PC-9 (cell line): Measurements from ENCODE around the gene PALM. TPM values are rescaled to one million over a fixed set of nuclear protein-coding genes. Genes with fewer than 3 reads are reported as not detected.

Source experiments
- BruUV-seq: library from RNA; stranded (reverse); fragments of 400-500 nt; replicated peaks from 2 replicates; lab custom pipeline; 2021; lab: Mats Ljungman, UMichigan
- CTCF ChIA-PET: fragments of 300-600 bp; sonication (Branson Sonifier 250); formaldehyde crosslinking; loops from one replicate; lab custom pipeline; 2022; ENCODE audit warnings: antibody characterized with exemption; lab: Charles Lee
- POLR2A ChIA-PET: fragments of 300-600 bp; sonication (Branson Sonifier 250); formaldehyde crosslinking; loops from one replicate; lab custom pipeline; 2022; ENCODE audit warnings: antibody characterized with exemption; ENCODE audit not compliant: unreplicated experiment; lab: Charles Lee
- DNase-seq, 2 experiments: peaks; one replicate each; pipeline versions ENCODE4 v3.0.0 to v3.0.0-alpha.2; 2015 to 2022; ENCODE audit warnings: mixed read lengths in 1 of 2
- H2AFZ ChIP-seq: fragments of 200-600 bp; sonication (generic); 2 replicates; pipeline ENCODE4 v1.8.1; 2017; ENCODE audit warnings: antibody characterized with exemption
- H3F3A ChIP-seq: fragments of 200-600 bp; sonication (generic); 2 replicates; pipeline ENCODE4 v1.8.1; 2017; ENCODE audit warnings: antibody characterized with exemption, mild to moderate bottlenecking, low read depth; ENCODE audit not compliant: insufficient read depth
- H3K27ac ChIP-seq: fragments of 200-600 bp; sonication (generic); 2 replicates; pipeline ENCODE4 v1.6.1; 2016; ENCODE audit warnings: mixed run types
- H3K27me3 ChIP-seq: fragments of 200-600 bp; sonication (generic); 2 replicates; pipeline ENCODE4 v1.6.1; 2016; ENCODE audit warnings: low read depth, mixed run types; ENCODE audit not compliant: insufficient read depth
- H3K36me3 ChIP-seq: fragments of 200-600 bp; sonication (generic); 2 replicates; pipeline ENCODE4 v1.6.1; 2016; ENCODE audit warnings: low read depth, mixed run types
- H3K4me1 ChIP-seq: fragments of 200-600 bp; sonication (generic); replicated peaks from 2 replicates; pipeline ENCODE4 v1.6.1; 2016; ENCODE audit warnings: mixed run types; ENCODE audit not compliant: insufficient read depth
- H3K4me2 ChIP-seq: fragments of 200-600 bp; sonication (generic); 2 replicates; pipeline ENCODE4 v1.6.1; 2017; ENCODE audit warnings: mixed run types
- H3K4me3 ChIP-seq: fragments of 200-600 bp; sonication (generic); 2 replicates; pipeline ENCODE4 v1.6.1; 2016; ENCODE audit warnings: mixed run types
- H3K79me2 ChIP-seq: fragments of 200-600 bp; sonication (generic); 2 replicates; pipeline ENCODE4 v1.6.1; 2017; ENCODE audit warnings: low read depth, mixed run types
- H3K9me2 ChIP-seq: fragments of 200-600 bp; sonication (generic); 2 replicates; pipeline ENCODE4 v1.8.1; 2017; ENCODE audit warnings: mild to moderate bottlenecking; ENCODE audit not compliant: insufficient read depth
- H3K9me3 ChIP-seq: fragments of 200-600 bp; sonication (generic); 2 replicates; pipeline ENCODE4 v1.8.1; 2016; ENCODE audit warnings: low read depth; ENCODE audit not compliant: insufficient read depth
- H4K20me1 ChIP-seq: fragments of 200-600 bp; sonication (generic); 2 replicates; pipeline ENCODE4 v1.8.1; 2017; ENCODE audit not compliant: insufficient read depth
- EZH2 ChIP-seq: fragments of 200-600 bp; sonication (generic); IDR thresholded peaks from 2 replicates; pipeline ENCODE4 v1.8.0; 2017; ENCODE audit warnings: antibody characterized with exemption, low read depth
- intact Hi-C: fragments of 100-400 bp; cut with micrococcal nuclease; formaldehyde crosslinking; loops from one replicate; pipeline ENCODE4 v1.10.0; 2022; ENCODE audit not compliant: unreplicated experiment
- total RNA-seq: library from RNA; stranded (reverse); gene quantifications from 2 replicates; pipeline ENCODE4 v1.2.3, GENCODE V29; 2021
- TF ChIP-seq, protein P1 (sequence below): fragments of 200-600 bp; sonication (generic); conservative IDR thresholded peaks from 2 replicates; pipeline ENCODE4 v1.6.1; 2017; ENCODE audit warnings: mixed run types, antibody characterized with exemption, mild to moderate bottlenecking, moderate library complexity

The PALM gene
- total RNA-seq, 1 experiment from 2014 or later: 1.8 TPM

DNA sequence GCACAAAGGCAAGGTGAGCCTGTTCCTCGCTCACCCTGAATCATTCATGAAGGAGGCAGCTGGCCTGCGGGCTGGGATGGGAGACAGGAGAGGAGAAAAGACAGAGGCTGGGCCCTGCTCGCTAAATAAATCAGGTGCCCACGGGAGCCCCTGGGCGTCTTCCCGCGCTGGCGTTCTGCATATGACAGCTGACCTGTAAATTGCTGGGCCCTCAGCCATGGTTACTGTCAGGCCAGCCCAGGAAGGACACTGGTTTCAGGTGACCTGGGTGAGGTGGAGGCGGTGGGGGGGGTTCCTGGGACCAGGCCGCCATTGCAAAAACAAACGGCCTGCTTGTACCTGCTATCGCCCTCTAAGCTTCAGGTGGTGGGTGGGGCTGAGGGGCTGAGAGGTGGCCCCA is 85.1 kb downstream of the PALM start:
- intact Hi-C loops: no loop called here
- Histone ChIP-seq H3K36me3 (no peaks in the 10 kb centered on the region), H3F3A (0 out of 2 replicates have a peak, but pooled peaks cover 8% of the 10 kb centered on the region), H4K20me1 (peaks cover 9% of the 10 kb centered on the region), H2AFZ (no peak overlapping the region), H3K79me2 (peaks cover 10% of the 10 kb centered on the region), H3K27ac (no peak overlapping the region), H3K4me1 (no peaks in the 10 kb centered on the region), H3K4me2 (no peak overlapping the region), H3K4me3 (no peak overlapping the region), H3K27me3 (no peaks in the 10 kb centered on the region), H3K9me2 (no peaks in the 10 kb centered on the region), H3K9me3 (no peaks in the 10 kb centered on the region)
- TF ChIP-seq EZH2: no peak
- TF ChIP-seq, protein P1, sequence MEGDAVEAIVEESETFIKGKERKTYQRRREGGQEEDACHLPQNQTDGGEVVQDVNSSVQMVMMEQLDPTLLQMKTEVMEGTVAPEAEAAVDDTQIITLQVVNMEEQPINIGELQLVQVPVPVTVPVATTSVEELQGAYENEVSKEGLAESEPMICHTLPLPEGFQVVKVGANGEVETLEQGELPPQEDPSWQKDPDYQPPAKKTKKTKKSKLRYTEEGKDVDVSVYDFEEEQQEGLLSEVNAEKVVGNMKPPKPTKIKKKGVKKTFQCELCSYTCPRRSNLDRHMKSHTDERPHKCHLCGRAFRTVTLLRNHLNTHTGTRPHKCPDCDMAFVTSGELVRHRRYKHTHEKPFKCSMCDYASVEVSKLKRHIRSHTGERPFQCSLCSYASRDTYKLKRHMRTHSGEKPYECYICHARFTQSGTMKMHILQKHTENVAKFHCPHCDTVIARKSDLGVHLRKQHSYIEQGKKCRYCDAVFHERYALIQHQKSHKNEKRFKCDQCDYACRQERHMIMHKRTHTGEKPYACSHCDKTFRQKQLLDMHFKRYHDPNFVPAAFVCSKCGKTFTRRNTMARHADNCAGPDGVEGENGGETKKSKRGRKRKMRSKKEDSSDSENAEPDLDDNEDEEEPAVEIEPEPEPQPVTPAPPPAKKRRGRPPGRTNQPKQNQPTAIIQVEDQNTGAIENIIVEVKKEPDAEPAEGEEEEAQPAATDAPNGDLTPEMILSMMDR: no peak
- CTCF ChIA-PET: interaction anchor here (0.6 kb wide), 1 partner anchor 66 kb away, joined by 5 read pairs; no protein-coding TSS in a partner anchor
- no peak for DNase-seq
- POLR2A ChIA-PET: interaction anchor here (0.5 kb wide), 1 partner anchor 202 kb away, joined by 4 read pairs; no protein-coding TSS in a partner anchor
- no TSS peak for BruUV-seq

DNA sequence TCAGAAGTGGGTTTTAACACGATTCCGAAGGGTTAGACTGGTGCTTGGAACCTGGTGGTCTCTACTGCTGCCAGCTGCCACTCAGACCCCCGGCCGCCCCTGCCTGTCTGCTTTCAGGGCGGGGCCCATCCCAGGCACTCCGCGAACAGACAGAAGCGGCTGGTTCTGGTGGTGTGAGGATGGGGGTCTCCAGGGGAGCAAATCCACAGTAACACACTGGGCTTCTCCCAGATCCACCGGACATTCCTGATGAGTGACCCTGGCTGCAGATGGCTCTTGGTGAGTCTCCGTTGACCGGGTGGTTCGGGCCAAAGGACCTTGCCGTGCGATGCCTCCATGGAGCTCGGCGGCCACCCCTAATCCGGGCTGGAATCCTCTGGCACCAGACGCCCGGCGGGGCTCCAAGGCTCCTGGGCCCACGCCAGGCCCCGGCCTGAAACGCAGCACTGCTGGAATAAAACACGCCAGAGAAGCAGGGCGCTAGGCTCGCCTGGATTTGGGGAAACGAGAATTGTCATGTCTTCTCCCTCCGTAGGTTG is 86.4 kb downstream of the PALM start:
- intact Hi-C loops: no loop called here
- BruUV-seq: no TSS peak
- Histone ChIP-seq H3K9me3 (no peaks in the 10 kb centered on the region), H4K20me1 (peaks cover 22% of the 10 kb centered on the region), H3K27ac (no peak overlapping the region), H3K4me2 (no peak overlapping the region), H3K27me3 (no peaks in the 10 kb centered on the region), H3F3A (peaks cover 18% of the 10 kb centered on the region; the same call in 1 of the 2 replicates), H3K9me2 (no peaks in the 10 kb centered on the region), H3K4me3 (no peak overlapping the region), H3K36me3 (no peaks in the 10 kb centered on the region), H2AFZ (no peak overlapping the region), H3K4me1 (peaks cover 10% of the 10 kb centered on the region), H3K79me2 (peaks cover 23% of the 10 kb centered on the region)
- ChIA-PET CTCF (no interaction called here), POLR2A (no interaction called here)
- no peak for DNase-seq
- TF ChIP-seq EZH2: no peak
- TF ChIP-seq, protein P1: no peak

DNA sequence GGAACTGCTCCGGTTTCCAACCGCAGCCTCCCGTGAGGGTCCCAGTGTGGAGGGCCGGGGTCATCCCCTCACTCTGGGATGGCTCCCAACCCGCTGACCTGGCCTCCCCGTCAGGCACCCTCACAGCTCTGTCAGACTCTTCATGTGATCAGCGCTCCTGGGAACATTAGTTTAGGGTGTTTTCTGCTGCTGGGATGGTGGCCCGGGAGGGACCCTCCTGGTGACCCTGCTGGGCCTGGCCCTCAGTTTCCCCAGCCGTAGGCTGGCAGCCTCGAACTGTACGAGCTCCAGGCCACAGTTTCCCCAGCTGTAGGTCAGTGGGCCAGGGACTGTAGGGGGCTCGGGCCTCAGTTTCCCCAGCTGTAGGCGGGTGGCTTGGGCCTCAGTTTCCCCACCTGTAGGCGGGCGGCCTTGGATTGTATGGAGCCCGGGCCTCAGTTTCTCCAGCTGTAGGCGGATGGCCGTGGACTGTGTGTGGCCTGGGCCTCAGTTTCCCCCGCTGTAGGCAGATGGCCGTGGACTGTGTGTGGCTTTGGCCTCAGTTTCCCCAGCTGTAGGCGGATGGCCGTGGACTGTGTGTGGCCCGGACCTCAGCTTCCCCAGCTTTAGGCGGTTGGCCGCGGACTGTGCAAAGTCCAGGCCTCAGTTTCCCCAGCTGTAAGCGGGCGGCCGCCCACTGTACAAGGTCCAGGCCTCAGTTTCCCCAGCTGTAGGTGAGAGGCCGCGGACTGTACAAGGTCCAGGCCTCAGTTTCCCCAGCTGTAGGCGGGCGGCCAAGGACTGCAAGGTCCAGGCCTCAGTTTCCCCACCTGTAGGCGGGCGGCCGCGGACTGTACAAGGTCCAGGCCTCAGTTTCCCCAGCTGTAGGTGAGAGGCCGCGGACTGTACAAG is 87.2 kb downstream of the PALM start:
- peaks cover 18% of the 10 kb centered on the region for H3K4me1 ChIP-seq
- no peaks in the 10 kb centered on the region for H3K27me3 ChIP-seq
- BruUV-seq: no TSS peak
- TF ChIP-seq, protein P1: no peak
- no peak for TF ChIP-seq EZH2
- peaks cover 30% of the 10 kb centered on the region for H4K20me1 ChIP-seq
- peaks cover 24% of the 10 kb centered on the region; the same call in 1 of the 2 replicates for H3F3A ChIP-seq
- peaks cover under 1% of the 10 kb centered on the region; the same call in 1 of the 2 replicates for H3K36me3 ChIP-seq
- CTCF ChIA-PET: interaction anchor here (0.5 kb wide), 1 partner anchor 40 kb away, joined by 5 read pairs; no protein-coding TSS in a partner anchor
- H3K4me3 ChIP-seq: peak overlapping the region; percentile 72
- no peak overlapping the region for H2AFZ ChIP-seq
- peaks cover 31% of the 10 kb centered on the region for H3K79me2 ChIP-seq
- 0 out of 2 replicates have a peak overlapping the region, but pooled peaks have one; percentile 20 for H3K27ac ChIP-seq
- peak overlapping the region; percentile 72 for H3K4me2 ChIP-seq
- H3K9me2 ChIP-seq: no peaks in the 10 kb centered on the region
- no peak for DNase-seq
- intact Hi-C loops: loop anchor here (2.0 kb wide), 3 partner anchors 13 to 223 kb away; partner anchors contain the start of gene BSG
- no peaks in the 10 kb centered on the region for H3K9me3 ChIP-seq
- POLR2A ChIA-PET: no interaction called here
